MCF 10A (cell line): ENCODE results near the gene FABP1. TPM values are rescaled to one million over a fixed set of nuclear protein-coding genes. Genes with fewer than 3 reads are reported as not detected.
A peak's percentile ranks its signal among the peaks of the same experiment; 100 is the strongest.

Experiments
- BruUV-seq: library from RNA; stranded (reverse); fragments of 400-500 nt; replicated peaks from 2 replicates; lab custom pipeline; 2021; lab: Mats Ljungman, UMichigan
- CTCF ChIA-PET: fragments of 300-600 bp; sonication (Branson Sonifier 250); formaldehyde crosslinking; extraction: SDS; loops from one replicate; lab custom pipeline; 2021; ENCODE audit warnings: antibody characterized with exemption, inconsistent platforms; lab: Yijun Ruan, JAX
- POLR2A ChIA-PET: fragments of 300-600, 350-650 bp; sonication (Branson Sonifier 250); formaldehyde crosslinking; extraction: SDS; loops from one replicate; lab custom pipeline; 2020; ENCODE audit warnings: antibody characterized with exemption, inconsistent platforms; lab: Yijun Ruan, JAX
- DNase-seq: peaks from one replicate; pipeline ENCODE4 v3.0.0-alpha.2; 2018; ENCODE audit not compliant: unreplicated experiment
- H3K27ac Mint-ChIP-seq: one replicate; pipeline ENCODE4 v1.8.0; 2022; ENCODE audit warnings: mild to moderate bottlenecking, low read depth, mixed read lengths; ENCODE audit not compliant: unreplicated experiment
- H3K27me3 Mint-ChIP-seq: one replicate; pipeline ENCODE4 v1.8.0; 2022; ENCODE audit warnings: mixed read lengths; ENCODE audit not compliant: insufficient read depth, unreplicated experiment
- H3K36me3 Mint-ChIP-seq: one replicate; pipeline ENCODE4 v1.8.0; 2022; ENCODE audit warnings: mild to moderate bottlenecking, moderate library complexity, mixed read lengths; ENCODE audit not compliant: insufficient read depth, unreplicated experiment
- H3K4me1 Mint-ChIP-seq: one replicate; pipeline ENCODE4 v1.8.0; 2022; ENCODE audit warnings: mixed read lengths; ENCODE audit not compliant: insufficient read depth, unreplicated experiment
- H3K4me3 Mint-ChIP-seq: one replicate; pipeline ENCODE4 v1.8.0; 2022; ENCODE audit warnings: mild to moderate bottlenecking, moderate library complexity, mixed read lengths; ENCODE audit not compliant: unreplicated experiment
- H3K9me3 Mint-ChIP-seq: one replicate; pipeline ENCODE4 v1.8.0; 2022; ENCODE audit warnings: mixed read lengths; ENCODE audit not compliant: unreplicated experiment
- intact Hi-C: fragments of 100-400 bp; cut with micrococcal nuclease; formaldehyde crosslinking; loops from 2 replicates; pipeline ENCODE4 v1.14.1; 2022
- total RNA-seq: library from RNA; stranded (reverse); gene quantifications from 2 replicates; pipeline ENCODE4 v1.2.3, GENCODE V29; 2022
- TF ChIP-seq, protein P1 (sequence below): fragments of 200-600 bp; IDR thresholded peaks from one replicate; pipeline ENCODE4 v1.8.0; 2022; ENCODE audit warnings: antibody characterized with exemption, mild to moderate bottlenecking; ENCODE audit not compliant: unreplicated experiment

The FABP1 gene
- total RNA-seq, 1 experiment from 2014 or later: not detected

DNA sequence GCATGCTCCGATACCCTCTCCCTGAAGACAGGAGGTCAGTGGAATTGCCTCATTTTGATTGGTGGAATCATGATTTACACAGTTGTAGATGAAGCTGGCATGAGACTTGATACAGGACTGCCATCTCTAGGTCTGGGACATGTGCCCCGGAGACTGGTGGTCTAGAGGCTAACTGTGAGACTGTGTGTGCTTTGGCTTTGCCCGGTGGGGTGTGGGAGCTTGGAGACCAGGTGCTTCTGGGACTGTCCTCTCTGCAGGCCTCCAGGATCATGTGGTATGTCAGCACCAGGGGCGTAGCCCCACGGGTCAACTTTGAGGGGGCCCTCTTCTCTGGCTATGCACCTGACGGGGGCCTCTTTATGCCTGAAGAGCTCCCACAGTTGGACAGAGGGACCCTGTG, 45.0 kb upstream of the FABP1 start:
- TF ChIP-seq, protein P1, sequence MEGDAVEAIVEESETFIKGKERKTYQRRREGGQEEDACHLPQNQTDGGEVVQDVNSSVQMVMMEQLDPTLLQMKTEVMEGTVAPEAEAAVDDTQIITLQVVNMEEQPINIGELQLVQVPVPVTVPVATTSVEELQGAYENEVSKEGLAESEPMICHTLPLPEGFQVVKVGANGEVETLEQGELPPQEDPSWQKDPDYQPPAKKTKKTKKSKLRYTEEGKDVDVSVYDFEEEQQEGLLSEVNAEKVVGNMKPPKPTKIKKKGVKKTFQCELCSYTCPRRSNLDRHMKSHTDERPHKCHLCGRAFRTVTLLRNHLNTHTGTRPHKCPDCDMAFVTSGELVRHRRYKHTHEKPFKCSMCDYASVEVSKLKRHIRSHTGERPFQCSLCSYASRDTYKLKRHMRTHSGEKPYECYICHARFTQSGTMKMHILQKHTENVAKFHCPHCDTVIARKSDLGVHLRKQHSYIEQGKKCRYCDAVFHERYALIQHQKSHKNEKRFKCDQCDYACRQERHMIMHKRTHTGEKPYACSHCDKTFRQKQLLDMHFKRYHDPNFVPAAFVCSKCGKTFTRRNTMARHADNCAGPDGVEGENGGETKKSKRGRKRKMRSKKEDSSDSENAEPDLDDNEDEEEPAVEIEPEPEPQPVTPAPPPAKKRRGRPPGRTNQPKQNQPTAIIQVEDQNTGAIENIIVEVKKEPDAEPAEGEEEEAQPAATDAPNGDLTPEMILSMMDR: no peak
- DNase-seq: no peak
- Mint-ChIP-seq H3K9me3 (no peaks in the 10 kb centered on the region), H3K27me3 (no peaks in the 10 kb centered on the region), H3K4me1 (peaks cover 6% of the 10 kb centered on the region), H3K36me3 (peaks cover 5% of the 10 kb centered on the region), H3K4me3 (no peak overlapping the region), H3K27ac (no peak overlapping the region)
- ChIA-PET POLR2A (no interaction called here), CTCF (interaction anchor here (0.6 to 1.7 kb wide), 7 partner anchors 13 to 430 kb away, joined by 3 to 8 read pairs (median 3); no protein-coding TSS in a partner anchor)
- intact Hi-C loops: no loop called here
- BruUV-seq: no TSS peak

GRCh38 chr2:88171966-88172365, 44.1 kb upstream of the FABP1 start:
- Mint-ChIP-seq H3K4me3 (no peak overlapping the region), H3K36me3 (peaks cover 5% of the 10 kb centered on the region)
- POLR2A ChIA-PET: no interaction called here

GRCh38 chr2:88170472-88170892, 42.6 kb upstream of the FABP1 start:
- POLR2A ChIA-PET: no interaction called here
- CTCF ChIA-PET: interaction anchor here (1.9 to 3.1 kb wide), 2 partner anchors 11 to 109 kb away, joined by 11 to 15 read pairs; no protein-coding TSS in a partner anchor

More at GRCh38 chr2:88171966-88172365, 44.1 kb upstream of the FABP1 start:
- Mint-ChIP-seq H3K27ac (no peak overlapping the region), H3K4me1 (no peaks in the 10 kb centered on the region), H3K9me3 (no peaks in the 10 kb centered on the region), H3K27me3 (no peaks in the 10 kb centered on the region)
- CTCF ChIA-PET: interaction anchor here (3.1 kb wide), 1 partner anchor 13 kb away, joined by 15 read pairs; no protein-coding TSS in a partner anchor
- TF ChIP-seq, protein P1: no peak
- no TSS peak for BruUV-seq
- DNase-seq: no peak
- intact Hi-C loops: no loop called here

GRCh38 chr2:88168386-88168785, 40.5 kb upstream of the FABP1 start:
- Mint-ChIP-seq H3K4me1 (no peaks in the 10 kb centered on the region), H3K9me3 (no peaks in the 10 kb centered on the region), H3K27ac (no peak overlapping the region), H3K36me3 (peaks cover 5% of the 10 kb centered on the region), H3K4me3 (no peak overlapping the region), H3K27me3 (no peaks in the 10 kb centered on the region)
- intact Hi-C loops: no loop called here
- ChIA-PET CTCF (interaction anchor here (0.6 to 1.0 kb wide), 3 partner anchors 19 to 1576 kb away, joined by 3 read pairs; no protein-coding TSS in a partner anchor), POLR2A (no interaction called here)
- no TSS peak for BruUV-seq
- no peak for DNase-seq
- TF ChIP-seq, protein P1: no peak

More at GRCh38 chr2:88170472-88170892, 42.6 kb upstream of the FABP1 start:
- H3K4me3 Mint-ChIP-seq: peak overlapping the region; percentile 72
- TF ChIP-seq, protein P1: no peak
- H3K36me3 Mint-ChIP-seq: peaks cover 5% of the 10 kb centered on the region
- no peaks in the 10 kb centered on the region for H3K27me3 Mint-ChIP-seq
- H3K4me1 Mint-ChIP-seq: no peaks in the 10 kb centered on the region
- no peaks in the 10 kb centered on the region for H3K9me3 Mint-ChIP-seq
- H3K27ac Mint-ChIP-seq: peak overlapping the region; percentile 76
- DNase-seq: peak; percentile 26
- intact Hi-C loops: no loop called here
- no TSS peak for BruUV-seq
